IMR-90 (cell line): Measurements from ENCODE around the gene SMOC1. TPM values are rescaled to one million over a fixed set of nuclear protein-coding genes. Genes with fewer than 3 reads are reported as not detected.

Source experiments
- ATAC-seq: fragments of 200-7000 bp; cut with Tn5 transposase; 2 replicates; pipeline ENCODE4 v1.9.1; 2020; ENCODE audit warnings: low read depth, mild to moderate bottlenecking, moderate library complexity
- BruUV-seq: library from RNA; stranded (reverse); fragments of 400-500 nt; replicated peaks from 2 replicates; lab custom pipeline; 2021; lab: Mats Ljungman, UMichigan
- CTCF ChIA-PET: fragments of 300-600 bp; formaldehyde crosslinking; extraction: SDS; loops from one replicate; lab custom pipeline; 2021; ENCODE audit warnings: antibody characterized with exemption; lab: Yijun Ruan, JAX
- POLR2A ChIA-PET: fragments of 300-600 bp; sonication (Branson Sonifier 250); formaldehyde crosslinking; loops from one replicate; lab custom pipeline; 2022; ENCODE audit warnings: antibody characterized with exemption; ENCODE audit not compliant: unreplicated experiment; lab: Charles Lee
- DNase-seq: peaks from one replicate; pipeline ENCODE4 v3.0.0; 2013
- H2AFZ ChIP-seq: replicated peaks from 2 replicates; pipeline ENCODE3; 2013; ENCODE audit warnings: low read length, mild to moderate bottlenecking; ENCODE audit not compliant: poor library complexity
- H2AK5ac ChIP-seq: 2 replicates; pipeline ENCODE4 v1.6.1; 2013; ENCODE audit warnings: low read depth, low read length, inconsistent platforms
- H2AK9ac ChIP-seq: replicated peaks from 2 replicates; pipeline ENCODE3; 2013; ENCODE audit warnings: mild to moderate bottlenecking, low read depth, low read length, moderate library complexity; ENCODE audit not compliant: poor library complexity
- H2BK120ac ChIP-seq: 2 replicates; pipeline ENCODE4 v1.6.1; 2013; ENCODE audit warnings: low read depth, low read length, inconsistent platforms
- H2BK15ac ChIP-seq: 3 replicates; pipeline ENCODE4 v1.6.1; 2013; ENCODE audit warnings: low read depth, low read length, inconsistent platforms
- H2BK20ac ChIP-seq: 2 replicates; pipeline ENCODE4 v1.6.1; 2013; ENCODE audit warnings: low read depth, mild to moderate bottlenecking, inconsistent platforms, low read length, moderate library complexity
- H2BK5ac ChIP-seq: 2 replicates; pipeline ENCODE4 v1.6.1; 2013; ENCODE audit warnings: mild to moderate bottlenecking, low read depth, low read length, inconsistent platforms; ENCODE audit not compliant: poor library complexity, severe bottlenecking
- H3K14ac ChIP-seq: replicated peaks from 2 replicates; pipeline ENCODE4 v1.6.1; 2013; ENCODE audit warnings: low read depth, low read length, inconsistent platforms
- H3K18ac ChIP-seq: 2 replicates; pipeline ENCODE4 v1.6.1; 2013; ENCODE audit warnings: low read depth, low read length, control low read depth
- H3K23ac ChIP-seq: 2 replicates; pipeline ENCODE4 v1.6.1; 2013; ENCODE audit warnings: low read depth, low read length, inconsistent platforms
- H3K27ac ChIP-seq: 2 replicates; pipeline ENCODE4 v1.5.1; 2013; ENCODE audit warnings: mild to moderate bottlenecking, control low read depth, low read length; ENCODE audit not compliant: insufficient read depth
- H3K27me3 ChIP-seq: 2 replicates; pipeline ENCODE4 v1.6.1; 2013; ENCODE audit warnings: low read length; ENCODE audit not compliant: control insufficient read depth, insufficient read depth
- H3K36me3 ChIP-seq: 2 replicates; pipeline ENCODE4 v1.6.1; 2013; ENCODE audit warnings: low read length, mixed read lengths; ENCODE audit not compliant: control insufficient read depth, insufficient read depth
- H3K4ac ChIP-seq: 2 replicates; pipeline ENCODE4 v1.6.1; 2013; ENCODE audit warnings: low read depth, low read length, inconsistent platforms
- H3K4me1 ChIP-seq: 2 replicates; pipeline ENCODE4 v1.6.1; 2013; ENCODE audit warnings: low read length, mixed read lengths; ENCODE audit not compliant: control insufficient read depth, insufficient read depth
- H3K4me2 ChIP-seq: 2 replicates; pipeline ENCODE4 v1.6.1; 2013; ENCODE audit warnings: low read depth, mild to moderate bottlenecking, control low read depth, low read length, moderate library complexity
- H3K4me3 ChIP-seq: 2 replicates; pipeline ENCODE4 v1.5.1; 2013; ENCODE audit warnings: low read depth, mild to moderate bottlenecking, control low read depth, low read length, moderate library complexity; ENCODE audit not compliant: insufficient read depth
- H3K56ac ChIP-seq: 2 replicates; pipeline ENCODE4 v1.6.1; 2013; ENCODE audit warnings: low read length, inconsistent platforms; ENCODE audit not compliant: insufficient read depth; ENCODE audit errors: extremely low read depth
- H3K79me1 ChIP-seq, 2 experiments: 2 replicates each; pipeline ENCODE4 v1.6.1; 2013; ENCODE audit warnings: low read length in 2 of 2, inconsistent platforms in 1 of 2, low read depth in 1 of 2
- H3K9ac ChIP-seq: 2 replicates; pipeline ENCODE4 v1.6.1; 2013; ENCODE audit warnings: low read depth, low read length, control low read depth
- H3K9me1 ChIP-seq: 2 replicates; pipeline ENCODE4 v1.6.1; 2013; ENCODE audit warnings: low read length, inconsistent platforms; ENCODE audit not compliant: insufficient read depth
- H3K9me3 ChIP-seq: 2 replicates; pipeline ENCODE4 v1.6.1; 2013; ENCODE audit warnings: low read length; ENCODE audit not compliant: control insufficient read depth, insufficient read depth
- H4K20me1 ChIP-seq: 2 replicates; pipeline ENCODE4 v1.6.1; 2013; ENCODE audit warnings: low read length, inconsistent platforms; ENCODE audit not compliant: insufficient read depth
- H4K5ac ChIP-seq: 2 replicates; pipeline ENCODE4 v1.6.1; 2013; ENCODE audit warnings: mild to moderate bottlenecking, low read depth, low read length, control low read depth
- H4K8ac ChIP-seq, 2 experiments: 2 replicates each; pipeline ENCODE4 v1.6.1; 2013; ENCODE audit warnings: low read depth in 2 of 2, low read length in 2 of 2, control low read depth in 1 of 2, inconsistent platforms in 1 of 2
- H4K91ac ChIP-seq: 2 replicates; pipeline ENCODE4 v1.6.1; 2013; ENCODE audit warnings: low read depth, low read length, inconsistent platforms; ENCODE audit not compliant: insufficient read depth
- BHLHE40 ChIP-seq: fragments of 150-350 bp; IDR thresholded peaks from 2 replicates; pipeline ENCODE4 v1.6.1; 2016; ENCODE audit warnings: mild to moderate bottlenecking, low read depth, low read length
- CEBPB ChIP-seq: IDR thresholded peaks from 2 replicates; pipeline ENCODE4 v1.6.1; 2012; ENCODE audit warnings: low read depth, low read length, improper control_type of control experiment
- CHD1 ChIP-seq: IDR thresholded peaks from 2 replicates; pipeline ENCODE4 v1.6.1; 2012; ENCODE audit warnings: low read depth, low read length, improper control_type of control experiment
- CTCF ChIP-seq: conservative IDR thresholded peaks from 2 replicates; pipeline ENCODE4 v1.5.1; 2012; ENCODE audit warnings: mild to moderate bottlenecking, low read depth, low read length, improper control_type of control experiment
- ELK1 ChIP-seq: fragments of 150-350 bp; IDR thresholded peaks from 2 replicates; pipeline ENCODE4 v1.6.1; 2016; ENCODE audit warnings: low read depth, mild to moderate bottlenecking, low read length, moderate library complexity, borderline replicate concordance
- FOS ChIP-seq: fragments of 150-350 bp; IDR thresholded peaks from 2 replicates; pipeline ENCODE4 v1.6.1; 2016; ENCODE audit warnings: low read depth, low read length
- MAFK ChIP-seq: IDR thresholded peaks from 2 replicates; pipeline ENCODE4 v1.6.1; 2012; ENCODE audit warnings: low read depth, low read length, improper control_type of control experiment
- MAZ ChIP-seq: IDR thresholded peaks from 2 replicates; pipeline ENCODE4 v1.6.1; 2012; ENCODE audit warnings: low read depth, mild to moderate bottlenecking, low read length, improper control_type of control experiment, moderate library complexity, borderline replicate concordance
- MXI1 ChIP-seq: IDR thresholded peaks from 2 replicates; pipeline ENCODE4 v1.6.1; 2012; ENCODE audit warnings: low read depth, mild to moderate bottlenecking, low read length, moderate library complexity, borderline replicate concordance
- NFE2L2 ChIP-seq: fragments of 150-350 bp; IDR thresholded peaks from 2 replicates; pipeline ENCODE4 v1.6.1; 2016; ENCODE audit warnings: low read depth, mild to moderate bottlenecking, low read length
- POLR2A ChIP-seq: IDR thresholded peaks from 2 replicates; pipeline ENCODE4 v1.6.1; 2012; ENCODE audit warnings: mild to moderate bottlenecking, low read depth, low read length
- RAD21 ChIP-seq: IDR thresholded peaks from 2 replicates; pipeline ENCODE4 v1.6.1; 2012; ENCODE audit warnings: low read length, improper control_type of control experiment
- RCOR1 ChIP-seq: IDR thresholded peaks from 2 replicates; pipeline ENCODE4 v1.6.1; 2012; ENCODE audit warnings: mild to moderate bottlenecking, low read length, improper control_type of control experiment; ENCODE audit not compliant: insufficient replicate concordance
- RFX5 ChIP-seq: IDR thresholded peaks from 2 replicates; pipeline ENCODE4 v1.8.0; 2012; ENCODE audit warnings: low read depth, mild to moderate bottlenecking, low read length, moderate library complexity
- SMC3 ChIP-seq: fragments of 150-350 bp; IDR thresholded peaks from 2 replicates; pipeline ENCODE4 v1.6.1; 2016; ENCODE audit warnings: low read depth, mild to moderate bottlenecking, antibody characterized with exemption, low read length, moderate library complexity
- USF2 ChIP-seq: fragments of 150-350 bp; IDR thresholded peaks from 2 replicates; pipeline ENCODE4 v1.6.1; 2017; ENCODE audit warnings: mild to moderate bottlenecking, antibody characterized with exemption, low read length, low read depth
- whole genome bisulfite sequencing, 2 experiments: methylation state at CpG; one replicate each; pipeline versions ENCODE4 v1.1.5 to v1.1.7; 2013; ENCODE audit warnings: missing lambda C conversion rate in 2 of 2; ENCODE audit not compliant: insufficient read length in 1 of 2; ENCODE audit errors: extremely low coverage in 2 of 2; 5-methylcytosine and 5-hydroxymethylcytosine counted together
- dilution Hi-C: fragments of 300-500 bp; cut with HindIII; formaldehyde crosslinking; loops from one replicate; pipeline ENCODE4 v1.14.3; 2018; ENCODE audit warnings: low sequenced_read_pairs; ENCODE audit not compliant: unreplicated experiment
- in situ Hi-C: fragments of 300-500 bp; cut with MboI; formaldehyde crosslinking; loops from 3 replicates; pipeline ENCODE4 v1.14.3; 2019; ENCODE audit warnings: low sequenced_read_pairs, inconsistent platforms, mixed read lengths
- intact Hi-C: fragments of 100-400 bp; cut with micrococcal nuclease; formaldehyde crosslinking; loops from 2 replicates; pipeline ENCODE4 v1.10.0; 2022
- polyA plus RNA-seq, 3 experiments: library from polyadenylated mRNA; depleted of rRNA; stranded (reverse); fragments of >200 nt; gene quantifications; 2 replicates each; pipeline ENCODE4 v1.2.3, GENCODE V29; 2012; ENCODE audit warnings: low replicate concordance in 1 of 3
- total RNA-seq: library from RNA; depleted of rRNA; stranded (reverse); fragments of >200 nt; gene quantifications from 2 replicates; pipeline ENCODE4 v1.2.3, GENCODE V29; 2012

SMOC1 gene
- total and polyA plus RNA-seq, 2 of the 4 experiments (the other 2 are of a cell fraction), result 0.90 to 4.1 TPM

- dilution Hi-C loops (no loop called here), in situ Hi-C loops (no loop called here), intact Hi-C loops (no loop called here)
- CTCF ChIA-PET, result interaction anchor here (0.7 kb wide), 1 partner anchor 105 kb away, joined by 3 read pairs; no protein-coding TSS in a partner anchor
- Histone ChIP-seq H3K23ac (no peak overlapping the region), H3K14ac (no peak overlapping the region), H4K91ac (no peak overlapping the region), H2BK15ac (no peak overlapping the region), H3K36me3 (no peaks in the 10 kb centered on the region), H2AFZ (no peak overlapping the region), H3K18ac (no peak overlapping the region), H2BK20ac (no peak overlapping the region), H2AK9ac (no peak overlapping the region), H2BK120ac (no peak overlapping the region), H4K20me1 (no peaks in the 10 kb centered on the region), H3K4me1 (peaks cover 4% of the 10 kb centered on the region; the same call in 1 of the 2 replicates), H3K9me1 (no peaks in the 10 kb centered on the region), H3K9me3 (peaks cover 6% of the 10 kb centered on the region; the same call in 1 of the 2 replicates), H3K4me2 (no peak overlapping the region), H3K9ac (no peak overlapping the region), H3K27ac (no peak overlapping the region), H3K79me1 (peaks cover 0 to 10% of the 10 kb centered on the region in 2 experiments; a peak in 3 of 4 replicates), H4K8ac (no peak overlapping the region), H3K4me3 (no peak overlapping the region), H2BK5ac (no peak overlapping the region), H2AK5ac (no peak overlapping the region), H4K5ac (no peak overlapping the region), H3K4ac (no peak overlapping the region), H3K27me3 (no peaks in the 10 kb centered on the region), H3K56ac (no peak overlapping the region)
- no CpG with 5 or more reads among the region's 2 CpGs for WGBS, 2 experiments
- ATAC-seq (no peak), DNase-seq (no peak)
- TF ChIP-seq MAFK (no peak), ELK1 (no peak), CEBPB (no peak), FOS (no peak), RFX5 (no peak), RAD21 (no peak), MXI1 (no peak), POLR2A (no peak), RCOR1 (no peak), USF2 (no peak), BHLHE40 (no peak), CHD1 (no peak), MAZ (no peak), CTCF (no peak), NFE2L2 (no peak), SMC3 (no peak)
- POLR2A ChIA-PET, result no interaction called here
- BruUV-seq, result no TSS peak
Observed at GRCh38 chr14:69896080-69896479, 16.9 kb downstream of the SMOC1 start.
